Ovary (tissue), 3 donors: ENCODE measurements around the gene AOC2.

Experiments used
- CTCF ChIP-seq, 3 donors: fragments of 450-650 bp in 2 of 3; fragments of 200-600 bp in 1 of 3; IDR thresholded peaks; one replicate each; pipeline versions ENCODE4 v1.5.1 to v1.8.0; 2016 to 2022; ENCODE audit warnings: antibody characterized with exemption in 3 of 3, mild to moderate bottlenecking in 1 of 3
- POLR2A ChIP-seq: fragments of 450-650 bp; IDR thresholded peaks from one replicate; pipeline ENCODE4 v1.6.1; 2017; ENCODE audit warnings: antibody characterized with exemption, mild to moderate bottlenecking, moderate library complexity
- donor health status: DM: no; HTN: no; CAD: no.

DNA sequence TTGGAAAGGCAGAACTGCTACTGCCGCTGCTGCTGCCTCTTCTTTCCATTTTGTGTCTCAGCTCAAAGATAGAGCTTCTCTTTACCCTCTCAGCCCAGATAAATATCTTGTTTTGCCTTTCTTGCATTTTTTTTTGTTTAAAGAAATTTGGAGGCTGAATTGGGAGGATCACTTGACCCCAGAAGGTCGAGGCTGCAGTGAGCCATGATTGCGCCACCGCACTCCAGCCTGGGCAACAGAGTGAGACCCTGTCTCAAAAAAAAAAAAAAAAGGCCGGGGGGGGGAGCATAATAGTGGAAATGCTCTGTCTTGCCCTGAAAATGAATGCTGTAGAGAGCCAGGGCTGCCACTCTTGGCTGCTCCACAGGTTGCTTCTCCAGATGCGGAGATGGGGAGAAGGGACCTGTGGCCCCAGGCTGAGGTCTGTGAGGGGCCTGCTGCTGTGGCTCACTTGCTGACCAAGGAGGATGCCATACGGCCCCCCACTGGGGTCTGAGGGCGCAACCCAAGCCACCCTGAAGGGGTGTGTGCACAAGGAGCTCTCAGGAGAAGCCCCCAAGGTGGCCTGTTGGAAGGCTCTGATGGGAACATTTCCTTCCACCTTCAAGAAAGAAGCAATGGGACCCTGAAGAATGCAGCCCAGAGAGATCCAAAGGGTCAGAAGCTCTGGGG lies 34.7 kb downstream of the AOC2 start:
- TF ChIP-seq CTCF (IDR thresholded peaks at IDR 0.05) (no peak), POLR2A (no peak)
